Thyroid gland (tissue), 4 donors: ENCODE data around the gene SPATA31C1. TPM values are rescaled to one million over a fixed set of nuclear protein-coding genes. Genes with fewer than 3 reads are reported as not detected.

Source experiments
- DNase-seq, 2 donors: peaks; one replicate each; pipeline ENCODE4 v3.0.0-alpha.2; 2019
- H3K27ac ChIP-seq, 3 donors: fragments of 200-600 bp; sonication (generic); 1 replicate in 2 of 3; 2 replicates in 1 of 3; pipeline ENCODE4 v1.5.1; 2016 to 2019; ENCODE audit warnings: mild to moderate bottlenecking in 1 of 3, moderate library complexity in 1 of 3
- H3K27me3 ChIP-seq: fragments of 200-600 bp; sonication (generic); one replicate; pipeline ENCODE4 v1.5.1; 2019
- H3K36me3 ChIP-seq, 2 donors: fragments of 200-600 bp; sonication (generic); one replicate each; pipeline ENCODE4 v1.5.1; 2016 to 2019
- H3K4me1 ChIP-seq, 2 donors: fragments of 200-600 bp; sonication (generic); one replicate each; pipeline ENCODE4 v1.5.1; 2017 to 2019
- H3K4me3 ChIP-seq, 3 donors: fragments of 200-600 bp; sonication (generic); replicated peaks in 1 of 3; 1 replicate in 2 of 3; 2 replicates in 1 of 3; pipeline ENCODE4 v1.5.1; 2016; ENCODE audit warnings: mild to moderate bottlenecking in 1 of 3
- H3K9me3 ChIP-seq: fragments of 200-600 bp; sonication (generic); one replicate; pipeline ENCODE4 v1.5.1; 2017
- POLR2A ChIP-seq, 2 donors: fragments of 450-650 bp; IDR thresholded peaks; one replicate each; pipeline ENCODE4 v1.6.1; 2017; ENCODE audit warnings: antibody characterized with exemption in 2 of 2, mild to moderate bottlenecking in 2 of 2, moderate library complexity in 1 of 2
- WGBS, 2 donors: methylation state at CpG; one replicate each; pipeline ENCODE4 v1.1.5; 2017; 5-methylcytosine and 5-hydroxymethylcytosine counted together
- intact Hi-C: fragments of 100-400 bp; cut with DNase I; formaldehyde crosslinking; loops from one replicate; pipeline ENCODE4 v1.15.1; 2023
- total RNA-seq, 4 donors: library from RNA; depleted of rRNA; stranded (reverse); fragments of >200 nt; gene quantifications; one replicate each; pipeline ENCODE4 v1.2.3, GENCODE V29; 2016
- TF ChIP-seq, protein P1 (sequence below), 6 experiments: fragments of 200-600 bp in 3 of 6; fragments of 450-650 bp in 3 of 6; sonication (generic) in 3 of 6; IDR thresholded peaks; one replicate each; pipeline ENCODE4 v1.5.1; 2016 to 2019; ENCODE audit warnings: antibody characterized with exemption in 6 of 6, mild to moderate bottlenecking in 2 of 6, inconsistent platforms in 1 of 6, moderate library complexity in 1 of 6

SPATA31C1 gene
- total RNA-seq, 4 donors from 2014 or later, result not detected

DNA sequence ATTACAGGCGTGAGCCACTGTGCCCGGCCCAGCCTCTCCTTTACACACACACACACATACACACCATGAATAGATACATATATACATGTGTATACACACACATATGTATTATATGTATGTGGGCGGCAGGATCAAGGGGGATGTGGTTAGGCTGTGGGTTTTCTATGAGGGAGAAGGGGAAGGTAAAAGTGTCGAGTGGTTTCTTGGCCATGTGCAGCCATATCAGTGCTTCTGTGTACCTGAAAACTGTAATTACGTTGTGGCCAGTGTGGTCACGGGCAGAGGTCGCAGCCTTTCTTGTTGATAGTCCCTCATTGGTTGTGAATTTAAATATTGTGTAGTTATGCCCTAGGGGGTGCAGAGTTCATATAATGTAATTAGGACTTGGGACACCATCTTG lies 40.1 kb downstream of the SPATA31C1 start:
- intact Hi-C loops, result loop anchor here (10.0 kb wide), 1 partner anchor 617 kb away; no protein-coding TSS in a partner anchor
- H3K27ac ChIP-seq, result no peak overlapping the region
- no peaks in the 10 kb centered on the region for H3K36me3 ChIP-seq
- 93 to 94% methylated on average over 7 of the region's 7 CpGs for WGBS, 2 donors
- no peak overlapping the region for H3K4me3 ChIP-seq
- TF ChIP-seq POLR2A (IDR thresholded peaks at IDR 0.05), result no peak
- TF ChIP-seq, protein P1, sequence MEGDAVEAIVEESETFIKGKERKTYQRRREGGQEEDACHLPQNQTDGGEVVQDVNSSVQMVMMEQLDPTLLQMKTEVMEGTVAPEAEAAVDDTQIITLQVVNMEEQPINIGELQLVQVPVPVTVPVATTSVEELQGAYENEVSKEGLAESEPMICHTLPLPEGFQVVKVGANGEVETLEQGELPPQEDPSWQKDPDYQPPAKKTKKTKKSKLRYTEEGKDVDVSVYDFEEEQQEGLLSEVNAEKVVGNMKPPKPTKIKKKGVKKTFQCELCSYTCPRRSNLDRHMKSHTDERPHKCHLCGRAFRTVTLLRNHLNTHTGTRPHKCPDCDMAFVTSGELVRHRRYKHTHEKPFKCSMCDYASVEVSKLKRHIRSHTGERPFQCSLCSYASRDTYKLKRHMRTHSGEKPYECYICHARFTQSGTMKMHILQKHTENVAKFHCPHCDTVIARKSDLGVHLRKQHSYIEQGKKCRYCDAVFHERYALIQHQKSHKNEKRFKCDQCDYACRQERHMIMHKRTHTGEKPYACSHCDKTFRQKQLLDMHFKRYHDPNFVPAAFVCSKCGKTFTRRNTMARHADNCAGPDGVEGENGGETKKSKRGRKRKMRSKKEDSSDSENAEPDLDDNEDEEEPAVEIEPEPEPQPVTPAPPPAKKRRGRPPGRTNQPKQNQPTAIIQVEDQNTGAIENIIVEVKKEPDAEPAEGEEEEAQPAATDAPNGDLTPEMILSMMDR (IDR thresholded peaks at IDR 0.05), result no peak
- no peaks in the 10 kb centered on the region for H3K27me3 ChIP-seq
- no peak for DNase-seq
- H3K9me3 ChIP-seq, result no peaks in the 10 kb centered on the region
- no peaks in the 10 kb centered on the region for H3K4me1 ChIP-seq

DNA sequence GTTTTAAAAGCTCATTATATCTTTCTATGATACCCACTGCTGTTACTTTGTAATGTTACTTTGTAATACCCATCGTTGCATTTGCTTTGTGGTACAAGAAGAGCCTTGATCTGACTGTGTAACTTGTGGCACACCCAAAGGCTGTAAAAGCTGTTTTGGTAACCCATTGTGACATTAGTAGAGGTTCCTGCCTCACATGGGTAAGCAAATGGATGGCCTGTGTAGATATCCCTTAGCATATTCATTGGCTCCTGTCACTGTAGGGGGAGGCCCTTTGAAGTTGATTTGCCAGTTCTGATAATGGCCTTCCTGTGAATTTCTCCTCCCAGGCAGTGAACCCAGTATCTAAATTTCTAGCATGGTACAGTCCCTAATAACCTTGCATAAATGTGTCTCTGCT lies 40.8 kb downstream of the SPATA31C1 start:
- no peak for DNase-seq
- Histone ChIP-seq H3K36me3 (no peaks in the 10 kb centered on the region), H3K27ac (no peak overlapping the region), H3K4me3 (no peak overlapping the region), H3K4me1 (no peaks in the 10 kb centered on the region), H3K9me3 (no peaks in the 10 kb centered on the region), H3K27me3 (no peaks in the 10 kb centered on the region)
- TF ChIP-seq, protein P1 (IDR thresholded peaks at IDR 0.05), result no peak
- TF ChIP-seq POLR2A (IDR thresholded peaks at IDR 0.05), result no peak
- intact Hi-C loops, result loop anchor here (10.0 kb wide), 1 partner anchor 616 kb away; no protein-coding TSS in a partner anchor
- WGBS, 2 donors, result 96 to 100% methylated on average over 1 of the region's 1 CpG

DNA sequence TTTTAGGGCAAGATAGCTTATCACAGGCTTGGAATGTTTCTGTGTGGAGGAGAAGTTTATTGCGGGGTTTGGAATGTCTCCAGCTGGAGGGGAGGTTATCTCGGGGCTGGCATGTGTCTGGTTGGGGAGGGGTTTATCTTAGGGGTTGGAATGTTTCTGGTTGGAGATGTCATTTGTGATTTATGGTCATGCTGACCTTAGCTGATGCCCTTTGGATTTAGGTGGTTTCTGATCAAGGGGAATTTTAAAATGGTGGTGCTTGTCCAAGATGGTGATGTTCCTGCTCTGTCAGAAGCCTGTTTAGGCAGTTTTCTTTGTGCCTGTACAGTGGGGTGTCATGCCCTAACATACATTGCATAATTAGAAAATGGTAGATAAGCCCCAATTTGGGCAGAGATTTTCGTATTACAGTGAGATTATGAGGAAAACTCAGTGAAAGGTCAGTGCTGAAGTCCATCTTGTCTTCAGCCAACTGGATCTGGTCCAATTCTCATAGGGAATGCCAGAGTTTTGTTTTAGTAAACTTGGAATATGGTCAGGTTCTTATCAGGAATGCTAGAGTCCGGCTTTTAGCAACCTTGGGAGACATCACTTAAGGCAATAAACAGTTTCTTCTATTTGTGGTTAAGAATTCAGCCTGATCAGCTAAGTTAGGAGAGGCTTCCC lies 42.3 kb downstream of the SPATA31C1 start:
- Histone ChIP-seq H3K4me3 (no peak overlapping the region), H3K4me1 (no peaks in the 10 kb centered on the region), H3K36me3 (no peaks in the 10 kb centered on the region), H3K9me3 (no peaks in the 10 kb centered on the region), H3K27me3 (no peaks in the 10 kb centered on the region), H3K27ac (no peak overlapping the region)
- 56 to 69% methylated on average over 4 of the region's 4 CpGs for WGBS, 2 donors
- no peak for TF ChIP-seq POLR2A (IDR thresholded peaks at IDR 0.05)
- TF ChIP-seq, protein P1 (IDR thresholded peaks at IDR 0.05), result no peak
- no peak for DNase-seq
- intact Hi-C loops, result loop anchor here (10.0 kb wide), 1 partner anchor 615 kb away; no protein-coding TSS in a partner anchor

DNA sequence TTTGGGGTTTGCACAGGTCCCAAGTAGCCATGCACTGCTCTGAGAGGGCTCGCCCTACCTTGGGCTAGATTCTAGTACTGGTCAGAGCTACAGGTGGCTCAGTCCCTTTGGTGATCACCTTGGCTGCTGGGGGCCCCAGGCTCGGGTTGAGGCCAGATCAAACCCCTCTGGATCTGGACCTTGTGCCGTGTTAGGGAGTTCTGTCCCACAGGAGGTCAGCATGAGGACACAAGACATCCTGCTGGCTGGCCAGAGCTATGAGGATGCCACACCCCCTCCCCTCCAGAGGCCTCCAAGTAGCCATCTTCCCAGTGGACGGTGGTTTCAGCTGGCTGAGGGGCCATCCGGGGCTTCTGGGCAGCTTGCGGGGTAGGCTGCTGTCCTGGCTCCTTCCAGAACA lies 46.0 kb downstream of the SPATA31C1 start:
- H3K4me3 ChIP-seq, result no peak overlapping the region
- no peak for TF ChIP-seq POLR2A (IDR thresholded peaks at IDR 0.05)
- TF ChIP-seq, protein P1 (IDR thresholded peaks at IDR 0.05), result no peak
- H3K27ac ChIP-seq, result no peak overlapping the region
- H3K4me1 ChIP-seq, result no peaks in the 10 kb centered on the region
- intact Hi-C loops, result no loop called here
- no peak for DNase-seq
- no peaks in the 10 kb centered on the region for H3K9me3 ChIP-seq
- peaks cover 0 to 5% of the 10 kb centered on the region in 2 donors for H3K36me3 ChIP-seq
- no peaks in the 10 kb centered on the region for H3K27me3 ChIP-seq
- WGBS, 2 donors, result 75 to 100% methylated on average over 3 to 5 of the region's 6 CpGs

DNA sequence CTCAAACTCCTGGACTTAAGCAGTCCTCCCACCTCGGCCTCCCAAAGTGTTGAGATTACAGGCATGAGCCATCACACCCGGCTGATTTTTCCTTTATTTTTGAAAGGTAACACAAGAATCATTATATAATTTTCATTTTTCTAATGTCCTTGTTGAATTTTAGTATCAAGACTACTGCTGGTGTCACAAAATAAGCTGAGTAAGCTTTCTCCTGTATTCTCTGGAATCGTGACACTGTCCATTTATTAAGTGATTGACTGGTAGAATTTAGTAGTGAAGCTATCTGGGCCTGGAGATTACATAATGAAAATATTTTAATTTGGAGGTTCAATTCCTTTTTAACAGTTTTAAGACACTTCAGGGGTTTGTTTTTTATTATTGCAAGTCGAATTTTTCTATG lies 47.1 kb downstream of the SPATA31C1 start:
- H3K27me3 ChIP-seq, result no peaks in the 10 kb centered on the region
- H3K4me1 ChIP-seq, result no peaks in the 10 kb centered on the region
- H3K27ac ChIP-seq, result no peak overlapping the region
- no peak overlapping the region for H3K4me3 ChIP-seq
- H3K9me3 ChIP-seq, result no peaks in the 10 kb centered on the region
- no peak for DNase-seq
- intact Hi-C loops, result no loop called here
- TF ChIP-seq POLR2A (IDR thresholded peaks at IDR 0.05), result no peak
- TF ChIP-seq, protein P1 (IDR thresholded peaks at IDR 0.05), result no peak
- 69 to 81% methylated on average over 4 of the region's 4 CpGs for WGBS, 2 donors
- H3K36me3 ChIP-seq, result peaks cover 0 to 5% of the 10 kb centered on the region in 2 donors
